CD4-positive, alpha-beta T cell (primary cell): ENCODE data around the gene CFAP43. TPM values are rescaled to one million over a fixed set of nuclear protein-coding genes. Genes with fewer than 3 reads are reported as not detected.

Source experiments
- ATAC-seq: fragments of 200-7000 bp; cut with Tn5 transposase; one replicate; pipeline ENCODE4 v1.10.0; 2022; ENCODE audit warnings: mild to moderate bottlenecking; ENCODE audit not compliant: poor library complexity
- CTCF ChIA-PET: fragments of 350-600 bp; sonication (Branson Sonifier 250); formaldehyde crosslinking; loops from one replicate; lab custom pipeline; 2021; ENCODE audit warnings: antibody characterized with exemption, inconsistent platforms; lab: Charles Lee
- POLR2A ChIA-PET: fragments of 350-600 bp; sonication (Branson Sonifier 250); formaldehyde crosslinking; loops from one replicate; lab custom pipeline; 2021; ENCODE audit warnings: antibody characterized with exemption, inconsistent platforms; lab: Charles Lee
- DNase-seq, 14 experiments: peaks; one replicate each; pipeline ENCODE4 v3.0.0-alpha.2; 2013 to 2020; ENCODE audit warnings: mixed read lengths in 2 of 14
- H3K27ac ChIP-seq, 2 donors: one replicate each; pipeline versions ENCODE4 v1.5.1 to v1.7.0; 2013; ENCODE audit warnings: low read length in 2 of 2, low read depth in 1 of 2, mild to moderate bottlenecking in 1 of 2
- H3K27me3 ChIP-seq, 2 experiments: 1 replicate in 1 of 2; 2 replicates in 1 of 2; pipeline versions ENCODE4 v1.6.1 to v1.7.0; 2013; ENCODE audit warnings: low read length in 2 of 2, control low read depth in 1 of 2, mild to moderate bottlenecking in 1 of 2, moderate library complexity in 1 of 2; ENCODE audit not compliant: insufficient read depth in 2 of 2, control insufficient read depth in 1 of 2
- H3K36me3 ChIP-seq: one replicate; pipeline ENCODE4 v1.6.1; 2013; ENCODE audit warnings: low read length, control low read depth; ENCODE audit not compliant: insufficient read depth
- H3K4me1 ChIP-seq: one replicate; pipeline ENCODE4 v1.6.1; 2013; ENCODE audit warnings: low read length, control low read depth; ENCODE audit not compliant: insufficient read depth
- H3K4me3 ChIP-seq: one replicate; pipeline ENCODE4 v1.5.1; 2013; ENCODE audit warnings: mild to moderate bottlenecking, low read length, moderate library complexity
- H3K9me3 ChIP-seq, 2 experiments: 1 replicate in 1 of 2; 2 replicates in 1 of 2; pipeline versions ENCODE4 v1.6.1 to v1.7.0; 2013; ENCODE audit warnings: low read length in 2 of 2, mild to moderate bottlenecking in 2 of 2, control low read depth in 1 of 2, moderate library complexity in 1 of 2; ENCODE audit not compliant: control insufficient read depth in 1 of 2, insufficient read depth in 1 of 2
- H3K27ac Mint-ChIP-seq: one replicate; pipeline ENCODE4 v1.8.0; 2020; ENCODE audit warnings: mixed read lengths
- H3K27me3 Mint-ChIP-seq: one replicate; pipeline ENCODE4 v1.8.0; 2021; ENCODE audit warnings: mixed read lengths
- H3K36me3 Mint-ChIP-seq: one replicate; pipeline ENCODE4 v1.8.0; 2021; ENCODE audit warnings: low read depth, mixed read lengths
- H3K4me1 Mint-ChIP-seq: one replicate; pipeline ENCODE4 v1.8.0; 2021; ENCODE audit warnings: low read depth, mixed read lengths
- H3K4me3 Mint-ChIP-seq: one replicate; pipeline ENCODE4 v1.8.0; 2020; ENCODE audit warnings: mild to moderate bottlenecking, mixed read lengths
- H3K9me3 Mint-ChIP-seq: one replicate; pipeline ENCODE4 v1.8.0; 2020; ENCODE audit warnings: mixed read lengths
- intact Hi-C, 2 experiments: fragments of 100-400 bp; cut with DNase I in 1 of 2; cut with micrococcal nuclease in 1 of 2; formaldehyde crosslinking; loops; one replicate each; pipeline versions ENCODE4 v1.15.1 to v1.9.0; 2023 to 2025; cut with DNase I, micrococcal nuclease
- total RNA-seq, 174 experiments: library from RNA in 2 of 174; stranded (reverse) in 2 of 174; gene quantifications; one replicate each; pipeline ENCODE4 v1.2.3 and lab custom pipeline; 2021 to 2026
- TF ChIP-seq, protein P1 (sequence below): fragments of 200-600 bp; IDR thresholded peaks from one replicate; pipeline ENCODE4 v1.8.0; 2022; ENCODE audit warnings: antibody characterized with exemption, mild to moderate bottlenecking

Gene CFAP43
- total RNA-seq, 2 experiments from 2014 or later = not detected

DNA sequence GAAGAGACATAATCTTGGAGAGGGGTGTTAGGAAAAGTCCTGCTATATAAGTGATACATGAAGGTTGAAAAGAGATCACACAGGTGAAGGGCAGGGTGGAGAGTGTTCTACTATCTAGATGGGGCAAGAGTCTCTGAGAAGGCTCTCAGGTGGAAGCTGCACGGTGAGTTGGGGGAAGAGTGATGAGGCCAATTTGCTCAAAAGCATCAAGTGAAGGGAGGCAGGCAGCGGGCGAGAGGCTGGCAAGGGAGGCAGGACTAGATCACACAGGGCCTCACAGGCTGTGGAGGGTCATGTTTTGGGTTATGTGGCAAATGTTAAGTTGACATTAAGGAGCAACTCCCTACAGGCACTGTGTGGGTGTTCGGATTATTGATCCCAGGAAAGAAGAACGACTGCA is 143.9 kb downstream of the CFAP43 start:
- Mint-ChIP-seq H3K36me3 (no peaks in the 10 kb centered on the region), H3K27me3 (no peaks in the 10 kb centered on the region), H3K4me1 (no peaks in the 10 kb centered on the region), H3K9me3 (no peaks in the 10 kb centered on the region), H3K27ac (no peak overlapping the region), H3K4me3 (no peak overlapping the region)
- CTCF ChIA-PET = no interaction called here
- Histone ChIP-seq H3K27ac (no peak overlapping the region), H3K9me3 (no peaks in the 10 kb centered on the region), H3K4me3 (no peak overlapping the region), H3K36me3 (no peaks in the 10 kb centered on the region), H3K4me1 (no peaks in the 10 kb centered on the region), H3K27me3 (no peaks in the 10 kb centered on the region)
- intact Hi-C loops = no loop called here
- POLR2A ChIA-PET = no interaction called here
- ATAC-seq (no peak), DNase-seq (no peak)
- TF ChIP-seq, protein P1, sequence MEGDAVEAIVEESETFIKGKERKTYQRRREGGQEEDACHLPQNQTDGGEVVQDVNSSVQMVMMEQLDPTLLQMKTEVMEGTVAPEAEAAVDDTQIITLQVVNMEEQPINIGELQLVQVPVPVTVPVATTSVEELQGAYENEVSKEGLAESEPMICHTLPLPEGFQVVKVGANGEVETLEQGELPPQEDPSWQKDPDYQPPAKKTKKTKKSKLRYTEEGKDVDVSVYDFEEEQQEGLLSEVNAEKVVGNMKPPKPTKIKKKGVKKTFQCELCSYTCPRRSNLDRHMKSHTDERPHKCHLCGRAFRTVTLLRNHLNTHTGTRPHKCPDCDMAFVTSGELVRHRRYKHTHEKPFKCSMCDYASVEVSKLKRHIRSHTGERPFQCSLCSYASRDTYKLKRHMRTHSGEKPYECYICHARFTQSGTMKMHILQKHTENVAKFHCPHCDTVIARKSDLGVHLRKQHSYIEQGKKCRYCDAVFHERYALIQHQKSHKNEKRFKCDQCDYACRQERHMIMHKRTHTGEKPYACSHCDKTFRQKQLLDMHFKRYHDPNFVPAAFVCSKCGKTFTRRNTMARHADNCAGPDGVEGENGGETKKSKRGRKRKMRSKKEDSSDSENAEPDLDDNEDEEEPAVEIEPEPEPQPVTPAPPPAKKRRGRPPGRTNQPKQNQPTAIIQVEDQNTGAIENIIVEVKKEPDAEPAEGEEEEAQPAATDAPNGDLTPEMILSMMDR = no peak

DNA sequence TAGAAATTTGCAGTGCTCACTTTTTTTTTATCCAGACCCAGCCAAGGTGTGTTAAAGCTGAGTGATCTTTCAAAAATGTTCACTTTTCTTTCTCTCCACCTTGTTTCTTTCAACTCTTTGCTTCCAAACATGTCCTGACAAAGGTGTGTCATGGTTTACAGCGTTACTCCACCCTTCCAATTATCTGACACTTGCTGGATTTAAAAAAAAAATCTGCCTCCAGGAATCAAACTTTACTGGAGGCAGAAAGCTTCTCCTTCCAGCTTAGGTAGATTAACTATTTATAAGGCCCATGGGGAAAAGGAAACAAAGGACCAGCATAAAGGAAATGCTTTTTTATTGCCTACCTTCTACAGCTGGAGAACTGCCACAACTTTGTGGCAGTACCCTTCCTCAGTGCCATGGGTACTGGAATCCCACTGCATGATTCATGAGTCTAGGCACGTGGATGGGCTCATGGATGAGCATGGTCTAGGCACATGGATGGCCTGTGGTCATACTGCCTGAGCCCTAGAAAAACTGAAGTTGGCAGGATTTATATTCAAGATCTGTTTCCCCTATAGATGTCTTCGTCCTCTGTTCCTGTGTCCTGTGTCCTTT is 146.3 kb downstream of the CFAP43 start, which contains the start of gene COL17A1:
Gene COL17A1 (minus strand): TSS at position 80 of the 600 bp plus-strand sequence. CDS start 5,207 bp downstream, outside the sequence.
- DNase-seq (no peak), ATAC-seq (no peak)
- Histone ChIP-seq H3K9me3 (no peaks in the 10 kb centered on the region), H3K4me1 (no peaks in the 10 kb centered on the region), H3K36me3 (no peaks in the 10 kb centered on the region), H3K27ac (no peak within 1 kb of the TSS), H3K4me3 (no peak within 1 kb of the TSS), H3K27me3 (no peaks in the 10 kb centered on the region)
- Mint-ChIP-seq H3K4me3 (no peak within 1 kb of the TSS), H3K4me1 (no peaks in the 10 kb centered on the region), H3K36me3 (no peaks in the 10 kb centered on the region), H3K27me3 (no peaks in the 10 kb centered on the region), H3K27ac (no peak within 1 kb of the TSS), H3K9me3 (no peaks in the 10 kb centered on the region)
- ChIA-PET CTCF (no interaction called here), POLR2A (no interaction called here)
- intact Hi-C loops = no loop called here
- TF ChIP-seq, protein P1 = no peak

DNA sequence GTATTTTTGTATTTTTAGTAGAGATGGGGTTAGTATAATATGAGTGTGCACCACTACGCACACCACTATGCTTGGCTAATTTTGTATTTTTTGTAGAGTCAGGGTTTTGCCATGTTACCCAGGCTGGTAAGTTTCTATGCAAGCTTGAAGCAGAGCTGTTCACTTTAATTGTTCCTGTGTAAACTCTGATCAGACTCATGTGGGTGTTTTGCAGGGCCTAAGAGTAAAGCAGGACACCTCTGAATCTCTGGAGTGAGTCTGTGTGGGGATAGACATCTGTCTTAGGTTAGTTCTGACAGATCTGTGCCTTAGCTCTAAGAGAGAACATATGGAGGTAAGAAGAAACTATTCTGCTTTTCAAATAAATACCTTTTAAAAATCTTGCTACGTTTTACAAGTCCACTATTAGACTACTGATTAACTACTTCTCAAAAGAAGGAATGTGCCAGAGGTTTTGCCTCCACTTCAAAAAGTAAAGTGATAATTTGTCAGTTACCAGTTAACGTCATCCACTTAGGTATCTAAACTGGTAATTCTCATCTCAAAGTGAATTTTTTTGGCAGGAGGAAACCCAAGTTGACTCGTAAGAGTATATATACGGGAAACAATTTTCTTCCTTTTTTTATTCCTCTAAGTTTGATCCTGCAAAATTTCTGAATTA is 147.6 kb downstream of the CFAP43 start:
- Histone ChIP-seq H3K9me3 (no peaks in the 10 kb centered on the region), H3K4me3 (no peak overlapping the region), H3K27ac (no peak overlapping the region), H3K27me3 (no peaks in the 10 kb centered on the region), H3K36me3 (no peaks in the 10 kb centered on the region), H3K4me1 (no peaks in the 10 kb centered on the region)
- Mint-ChIP-seq H3K9me3 (no peaks in the 10 kb centered on the region), H3K36me3 (no peaks in the 10 kb centered on the region), H3K4me3 (no peak overlapping the region), H3K4me1 (no peaks in the 10 kb centered on the region), H3K27me3 (no peaks in the 10 kb centered on the region), H3K27ac (no peak overlapping the region)
- DNase-seq (no peak), ATAC-seq (no peak)
- POLR2A ChIA-PET = no interaction called here
- TF ChIP-seq, protein P1 = no peak
- intact Hi-C loops = no loop called here
- CTCF ChIA-PET = interaction anchor here (1.2 kb wide), 1 partner anchor 12 kb away, joined by 3 read pairs; no protein-coding TSS in a partner anchor
